WERI-Rb-1 (cell line): ENCODE data around the gene SLC7A11.

ENCODE experiments used
- DNase-seq: peaks from one replicate; pipeline ENCODE4 v3.0.0-alpha.2; 2020
- H3K27ac ChIP-seq: fragments of 250-450 bp; sonication (Bioruptor Pico); 2 replicates; pipeline ENCODE4 v1.5.1; 2020; ENCODE audit warnings: mild to moderate bottlenecking, moderate library complexity
- H3K27me3 ChIP-seq: fragments of 250-450 bp; sonication (Bioruptor Pico); 2 replicates; pipeline ENCODE4 v1.5.1; 2021; ENCODE audit warnings: mild to moderate bottlenecking, low read depth, moderate library complexity; ENCODE audit not compliant: insufficient read depth, severe bottlenecking
- H3K36me3 ChIP-seq: fragments of 250-450 bp; sonication (Bioruptor Pico); 2 replicates; pipeline ENCODE4 v1.5.1; 2020; ENCODE audit warnings: mild to moderate bottlenecking, moderate library complexity
- H3K4me3 ChIP-seq: 2 replicates; pipeline ENCODE4 v1.5.1; 2011; ENCODE audit warnings: low read depth, mild to moderate bottlenecking, control low read depth, low read length
- H3K9me3 ChIP-seq: fragments of 250-450 bp; sonication (Bioruptor Pico); 2 replicates; pipeline ENCODE4 v1.5.1; 2021; ENCODE audit warnings: mild to moderate bottlenecking, moderate library complexity; ENCODE audit not compliant: severe bottlenecking
- CTCF ChIP-seq: IDR thresholded peaks from 2 replicates; pipeline ENCODE4 v1.5.1; 2011; ENCODE audit warnings: low read depth, mild to moderate bottlenecking, control low read depth, inconsistent platforms, low read length

SLC7A11 gene

GRCh38 chr4:138135610-138136009 lies 106.5 kb downstream of the SLC7A11 start:
- TF ChIP-seq CTCF = no peak
- DNase-seq = no peak
- Histone ChIP-seq H3K27ac (no peak overlapping the region), H3K27me3 (no peaks in the 10 kb centered on the region), H3K4me3 (no peak overlapping the region), H3K36me3 (no peaks in the 10 kb centered on the region), H3K9me3 (no peaks in the 10 kb centered on the region)

GRCh38 chr4:138118270-138118669 lies 123.9 kb downstream of the SLC7A11 start:
- H3K9me3 ChIP-seq = no peaks in the 10 kb centered on the region
- no peak overlapping the region for H3K4me3 ChIP-seq
- H3K36me3 ChIP-seq = no peaks in the 10 kb centered on the region
- H3K27ac ChIP-seq = no peak overlapping the region
- no peak for TF ChIP-seq CTCF
- no peak for DNase-seq
- no peaks in the 10 kb centered on the region for H3K27me3 ChIP-seq

GRCh38 chr4:138115053-138115452 lies 127.1 kb downstream of the SLC7A11 start:
- Histone ChIP-seq H3K9me3 (no peaks in the 10 kb centered on the region), H3K4me3 (no peak overlapping the region), H3K27ac (no peak overlapping the region), H3K27me3 (no peaks in the 10 kb centered on the region), H3K36me3 (no peaks in the 10 kb centered on the region)
- no peak for TF ChIP-seq CTCF
- DNase-seq = no peak

GRCh38 chr4:138114434-138114833 lies 127.7 kb downstream of the SLC7A11 start:
- Histone ChIP-seq H3K27ac (no peak overlapping the region), H3K4me3 (no peak overlapping the region), H3K36me3 (no peaks in the 10 kb centered on the region), H3K27me3 (no peaks in the 10 kb centered on the region), H3K9me3 (no peaks in the 10 kb centered on the region)
- TF ChIP-seq CTCF = no peak
- no peak for DNase-seq
